ENCODE results near the gene CEP20.

GRCh38 chr16:15906439-15906838, 18.0 kb upstream of the CEP20 start:
- TF ChIP-seq, protein P1, sequence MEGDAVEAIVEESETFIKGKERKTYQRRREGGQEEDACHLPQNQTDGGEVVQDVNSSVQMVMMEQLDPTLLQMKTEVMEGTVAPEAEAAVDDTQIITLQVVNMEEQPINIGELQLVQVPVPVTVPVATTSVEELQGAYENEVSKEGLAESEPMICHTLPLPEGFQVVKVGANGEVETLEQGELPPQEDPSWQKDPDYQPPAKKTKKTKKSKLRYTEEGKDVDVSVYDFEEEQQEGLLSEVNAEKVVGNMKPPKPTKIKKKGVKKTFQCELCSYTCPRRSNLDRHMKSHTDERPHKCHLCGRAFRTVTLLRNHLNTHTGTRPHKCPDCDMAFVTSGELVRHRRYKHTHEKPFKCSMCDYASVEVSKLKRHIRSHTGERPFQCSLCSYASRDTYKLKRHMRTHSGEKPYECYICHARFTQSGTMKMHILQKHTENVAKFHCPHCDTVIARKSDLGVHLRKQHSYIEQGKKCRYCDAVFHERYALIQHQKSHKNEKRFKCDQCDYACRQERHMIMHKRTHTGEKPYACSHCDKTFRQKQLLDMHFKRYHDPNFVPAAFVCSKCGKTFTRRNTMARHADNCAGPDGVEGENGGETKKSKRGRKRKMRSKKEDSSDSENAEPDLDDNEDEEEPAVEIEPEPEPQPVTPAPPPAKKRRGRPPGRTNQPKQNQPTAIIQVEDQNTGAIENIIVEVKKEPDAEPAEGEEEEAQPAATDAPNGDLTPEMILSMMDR (conservative IDR thresholded peaks at IDR 0.05; ENCODE audit: low read length), result no peak
- no peak for TF ChIP-seq EZH2phosphoT487 (IDR thresholded peaks at IDR 0.05; ENCODE audit: borderline replicate concordance)

All from Loucy (cell line).